Upper lobe of left lung (tissue), 6 donors: Measurements from ENCODE around the gene DIPK1C. TPM values are rescaled to one million over a fixed set of nuclear protein-coding genes. Genes with fewer than 3 reads are reported as not detected.

ENCODE experiments used
- ATAC-seq, 2 donors: fragments of 200-7000 bp; cut with Tn5 transposase; one replicate each; pipeline ENCODE4 v1.9.1; 2022; ENCODE audit warnings: mild to moderate bottlenecking in 2 of 2, moderate library complexity in 2 of 2; ENCODE audit not compliant: low FRiP score in 2 of 2
- DNase-seq, 2 donors: peaks; one replicate each; pipeline ENCODE4 v3.0.0-alpha.2; 2019 to 2020
- H3K27ac ChIP-seq, 4 donors: fragments of 200-600 bp; sonication (generic); one replicate each; pipeline ENCODE4 v1.5.1; 2016 to 2019
- H3K27me3 ChIP-seq, 4 donors: fragments of 200-600 bp; sonication (generic); one replicate each; pipeline ENCODE4 v1.5.1; 2017 to 2019
- H3K36me3 ChIP-seq, 4 donors: fragments of 200-600 bp; sonication (generic); one replicate each; pipeline ENCODE4 v1.5.1; 2016 to 2019
- H3K4me1 ChIP-seq, 4 donors: fragments of 200-600 bp; sonication (generic); one replicate each; pipeline ENCODE4 v1.5.1; 2018 to 2019
- H3K4me3 ChIP-seq, 4 donors: fragments of 200-600 bp; sonication (generic); one replicate each; pipeline ENCODE4 v1.5.1; 2017 to 2019; ENCODE audit warnings: mild to moderate bottlenecking in 2 of 4, moderate library complexity in 1 of 4
- H3K9me3 ChIP-seq, 4 donors: fragments of 200-600 bp; sonication (generic); one replicate each; pipeline ENCODE4 v1.5.1; 2018 to 2019
- EP300 ChIP-seq, 4 donors: sonication (generic); formaldehyde crosslinking; IDR thresholded peaks; one replicate each; pipeline ENCODE4 v1.5.1; 2017; ENCODE audit warnings: antibody characterized with exemption in 4 of 4, control low read depth in 2 of 4
- POLR2A ChIP-seq, 4 donors: fragments of 450-650 bp; IDR thresholded peaks; one replicate each; pipeline ENCODE4 v1.5.1; 2016 to 2017; ENCODE audit warnings: antibody characterized with exemption in 4 of 4, mild to moderate bottlenecking in 2 of 4
- POLR2AphosphoS5 ChIP-seq, 2 donors: sonication (generic); formaldehyde crosslinking; IDR thresholded peaks; one replicate each; pipeline ENCODE4 v1.5.1; 2017; ENCODE audit warnings: antibody characterized with exemption in 2 of 2
- WGBS, 2 donors: methylation state at CpG; one replicate each; pipeline ENCODE4 v1.1.5; 2017 to 2018; 5-methylcytosine and 5-hydroxymethylcytosine counted together
- total RNA-seq, 6 donors: library from RNA; depleted of rRNA in 4 of 6; stranded (reverse); fragments of >200 nt in 4 of 6; gene quantifications; one replicate each; pipeline versions ENCODE4 v1.1.0 to v1.2.1, GENCODE V29; 2016 to 2021
- TF ChIP-seq, protein P1 (sequence below), 6 experiments: fragments of 450-650 bp in 4 of 6; fragments of 200-600 bp in 2 of 6; sonication (generic) in 2 of 6; IDR thresholded peaks; one replicate each; pipeline ENCODE4 v1.5.1; 2016 to 2019; ENCODE audit warnings: antibody characterized with exemption in 6 of 6
- donor health status: DM: no; HTN: no; CAD: no; lungs with moderate emphysema.
- donor health status: DM: no; HTN: yes; CAD: no; lungs with severe emphysema.

The DIPK1C gene
- total RNA-seq, 6 donors from 2014 or later = 0.13 to 0.89 TPM; not detected in 4

DNA sequence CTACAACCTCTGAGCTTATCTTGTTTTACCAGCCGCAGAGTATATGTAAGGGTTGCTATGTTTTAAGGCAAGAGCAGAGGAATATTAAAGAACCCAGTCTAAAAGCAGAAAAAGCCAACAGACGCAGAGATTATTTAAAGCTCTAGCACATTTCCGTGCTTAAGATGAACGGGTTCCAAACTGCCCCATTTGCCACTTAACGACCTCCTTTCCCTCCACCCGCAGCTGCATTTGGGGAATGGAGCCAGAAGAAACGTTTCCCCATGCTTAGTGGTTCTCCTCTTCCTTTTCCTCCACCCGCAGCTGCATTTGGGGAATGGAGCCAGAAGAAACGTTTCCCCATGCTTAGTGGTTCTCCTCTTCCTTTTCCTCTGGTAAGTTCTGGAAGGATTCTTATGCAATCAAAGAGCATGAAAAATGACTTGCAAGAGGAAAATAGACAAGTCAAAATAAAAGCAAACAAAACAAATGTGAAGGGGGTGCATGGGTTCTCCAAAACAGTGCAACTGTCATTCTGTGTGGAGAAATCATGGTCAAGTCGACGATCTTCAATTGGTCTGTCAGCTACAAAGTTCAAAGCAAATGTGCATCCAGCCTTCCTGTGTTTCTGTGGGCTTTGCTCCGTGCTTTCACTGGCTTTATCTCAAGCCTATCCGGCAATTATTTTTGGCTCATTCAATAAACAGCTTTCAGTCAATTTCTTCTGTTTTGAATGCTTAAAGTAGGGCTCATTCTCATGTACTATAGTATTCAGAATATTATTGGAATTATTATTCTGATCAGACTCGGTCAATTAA is 57.8 kb downstream of the DIPK1C start:
- no peaks in the 10 kb centered on the region for H3K27me3 ChIP-seq
- TF ChIP-seq, protein P1, sequence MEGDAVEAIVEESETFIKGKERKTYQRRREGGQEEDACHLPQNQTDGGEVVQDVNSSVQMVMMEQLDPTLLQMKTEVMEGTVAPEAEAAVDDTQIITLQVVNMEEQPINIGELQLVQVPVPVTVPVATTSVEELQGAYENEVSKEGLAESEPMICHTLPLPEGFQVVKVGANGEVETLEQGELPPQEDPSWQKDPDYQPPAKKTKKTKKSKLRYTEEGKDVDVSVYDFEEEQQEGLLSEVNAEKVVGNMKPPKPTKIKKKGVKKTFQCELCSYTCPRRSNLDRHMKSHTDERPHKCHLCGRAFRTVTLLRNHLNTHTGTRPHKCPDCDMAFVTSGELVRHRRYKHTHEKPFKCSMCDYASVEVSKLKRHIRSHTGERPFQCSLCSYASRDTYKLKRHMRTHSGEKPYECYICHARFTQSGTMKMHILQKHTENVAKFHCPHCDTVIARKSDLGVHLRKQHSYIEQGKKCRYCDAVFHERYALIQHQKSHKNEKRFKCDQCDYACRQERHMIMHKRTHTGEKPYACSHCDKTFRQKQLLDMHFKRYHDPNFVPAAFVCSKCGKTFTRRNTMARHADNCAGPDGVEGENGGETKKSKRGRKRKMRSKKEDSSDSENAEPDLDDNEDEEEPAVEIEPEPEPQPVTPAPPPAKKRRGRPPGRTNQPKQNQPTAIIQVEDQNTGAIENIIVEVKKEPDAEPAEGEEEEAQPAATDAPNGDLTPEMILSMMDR (IDR thresholded peaks at IDR 0.05) = no peak
- no peak for TF ChIP-seq EP300 (IDR thresholded peaks at IDR 0.05)
- TF ChIP-seq POLR2A (IDR thresholded peaks at IDR 0.05) = no peak
- TF ChIP-seq POLR2AphosphoS5 (IDR thresholded peaks at IDR 0.05) = no peak
- 25% methylated on average over 14 of the region's 14 CpGs for WGBS, 2 donors
- H3K4me3 ChIP-seq = no peak overlapping the region
- DNase-seq (no peak), ATAC-seq (peak in 1 of 2 donors; percentile 61)
- no peak overlapping the region for H3K27ac ChIP-seq
- no peaks in the 10 kb centered on the region for H3K9me3 ChIP-seq
- peaks cover 5 to 35% (median 17%) of the 10 kb centered on the region in 4 donors for H3K4me1 ChIP-seq
- no peaks in the 10 kb centered on the region for H3K36me3 ChIP-seq

GRCh38 chr18:74397572-74397971 is 59.5 kb downstream of the DIPK1C start:
- no peaks in the 10 kb centered on the region for H3K36me3 ChIP-seq
- TF ChIP-seq EP300 (IDR thresholded peaks at IDR 0.05) = no peak
- no peak for TF ChIP-seq POLR2AphosphoS5 (IDR thresholded peaks at IDR 0.05)
- no peak for TF ChIP-seq POLR2A (IDR thresholded peaks at IDR 0.05)
- TF ChIP-seq, protein P1 (IDR thresholded peaks at IDR 0.05) = no peak
- peaks cover 5 to 35% (median 17%) of the 10 kb centered on the region in 4 donors for H3K4me1 ChIP-seq
- H3K27ac ChIP-seq = no peak overlapping the region
- no peak for ATAC-seq
- 89 to 91% methylated on average over 6 of the region's 7 CpGs for WGBS, 2 donors
- no peak overlapping the region for H3K4me3 ChIP-seq
- DNase-seq = no peak
- no peaks in the 10 kb centered on the region for H3K9me3 ChIP-seq
- no peaks in the 10 kb centered on the region for H3K27me3 ChIP-seq

DNA sequence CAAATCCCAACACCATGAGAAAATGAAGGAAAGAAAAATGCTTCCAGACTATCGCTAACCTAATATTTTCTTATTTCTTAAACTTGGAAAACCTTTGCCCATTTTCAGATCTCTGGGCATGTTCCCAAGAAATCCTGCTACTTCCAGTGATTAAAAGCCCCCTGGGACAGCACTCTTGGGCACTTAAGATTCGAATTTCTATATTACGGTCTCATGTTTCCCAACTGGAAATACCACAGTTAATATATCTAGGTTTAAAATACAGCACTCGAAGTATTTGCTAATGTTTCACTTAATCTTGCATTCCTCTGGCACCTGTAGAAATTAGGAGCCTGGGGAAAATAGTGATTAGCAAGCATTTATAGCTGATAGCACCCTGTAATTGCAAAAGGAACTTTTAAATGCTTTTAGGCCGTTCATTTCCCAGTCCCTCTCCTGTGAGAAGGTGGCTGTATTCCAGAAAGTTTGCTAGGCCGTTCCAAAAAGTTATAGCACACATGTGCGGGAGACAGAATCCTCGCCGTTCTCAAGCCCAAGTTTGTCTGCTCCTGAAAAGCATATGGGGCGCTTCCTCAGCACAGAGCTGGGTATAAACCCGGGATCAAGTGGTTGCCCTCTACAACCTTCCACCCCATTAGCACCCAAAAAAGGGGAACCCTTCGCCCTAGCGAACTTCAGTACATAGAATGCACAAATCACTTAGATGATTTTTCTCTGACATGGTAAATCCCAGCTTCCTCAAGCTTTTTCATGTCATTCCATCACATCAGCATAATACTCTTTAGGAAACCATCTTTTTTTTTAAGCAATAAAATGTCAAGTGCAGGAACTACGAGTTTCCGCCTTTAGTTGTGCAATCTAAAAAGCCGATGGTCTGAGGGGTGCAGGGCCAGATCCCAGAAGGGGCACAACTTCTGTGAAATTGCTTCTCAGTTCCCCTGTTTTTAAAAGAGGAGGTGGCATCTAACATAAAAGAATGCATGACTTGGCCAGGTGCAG is 60.6 kb downstream of the DIPK1C start:
- TF ChIP-seq, protein P1 (IDR thresholded peaks at IDR 0.05) = no peak
- TF ChIP-seq POLR2A (IDR thresholded peaks at IDR 0.05) (no peak), POLR2AphosphoS5 (IDR thresholded peaks at IDR 0.05) (no peak), EP300 (IDR thresholded peaks at IDR 0.05) (no peak)
- 46 to 56% methylated on average over 16 of the region's 16 CpGs for WGBS, 2 donors
- ATAC-seq (peak in 1 of 2 donors; percentile 57), DNase-seq (no peak)
- peak overlapping the region in 3 of 4 donors; percentile 17 to 62 (median 36) for H3K27ac ChIP-seq
- H3K4me1 ChIP-seq = peaks cover 5 to 35% (median 17%) of the 10 kb centered on the region in 4 donors
- no peaks in the 10 kb centered on the region for H3K36me3 ChIP-seq
- no peaks in the 10 kb centered on the region for H3K27me3 ChIP-seq
- no peak overlapping the region for H3K4me3 ChIP-seq
- H3K9me3 ChIP-seq = no peaks in the 10 kb centered on the region

DNA sequence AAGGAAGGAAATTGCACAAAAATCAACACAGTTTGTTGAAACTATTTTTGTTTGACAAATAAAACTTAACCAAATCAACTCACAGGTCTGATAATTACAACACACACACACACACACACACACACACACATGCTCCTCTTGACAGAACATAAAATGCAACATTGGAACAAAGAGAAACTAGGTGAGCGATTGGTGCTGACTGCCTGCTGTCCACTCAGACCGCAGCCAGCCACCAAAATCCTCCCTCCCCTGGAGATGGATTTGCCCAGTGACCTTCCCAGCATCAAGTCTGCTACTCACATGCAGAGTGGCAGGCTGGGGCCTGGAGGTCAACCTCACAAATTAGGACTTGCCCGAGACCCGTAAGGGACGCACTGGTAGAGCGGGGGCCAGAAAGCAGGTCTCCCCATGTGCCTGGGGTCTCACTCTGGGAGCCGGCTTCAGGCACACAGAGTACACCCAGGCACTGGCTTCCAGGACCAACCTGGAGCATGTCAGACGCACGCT is 61.4 kb downstream of the DIPK1C start:
- H3K9me3 ChIP-seq = no peaks in the 10 kb centered on the region
- H3K36me3 ChIP-seq = no peaks in the 10 kb centered on the region
- 58 to 74% methylated on average over 5 to 9 of the region's 9 CpGs for WGBS, 2 donors
- no peak for TF ChIP-seq EP300 (IDR thresholded peaks at IDR 0.05)
- no peak for TF ChIP-seq POLR2A (IDR thresholded peaks at IDR 0.05)
- no peak for TF ChIP-seq POLR2AphosphoS5 (IDR thresholded peaks at IDR 0.05)
- TF ChIP-seq, protein P1 (IDR thresholded peaks at IDR 0.05) = no peak
- H3K4me3 ChIP-seq = no peak overlapping the region
- H3K4me1 ChIP-seq = peaks cover 5 to 35% (median 17%) of the 10 kb centered on the region in 4 donors
- H3K27ac ChIP-seq = peak overlapping the region in 3 of 4 donors; percentile 17 to 62 (median 36)
- H3K27me3 ChIP-seq = no peaks in the 10 kb centered on the region
- no peak for ATAC-seq
- peak in 1 of 2 donors; percentile 45 for DNase-seq
